Cortex of kidney (tissue), 1 donor: ENCODE measurements around the gene SLIT3.

ENCODE experiments used
- DNase-seq: peaks from one replicate; lab custom pipeline; 2025; lab: John Stamatoyannopoulos, UW

Gene SLIT3

GRCh38 chr5:169265888-169266287 is 35.1 kb downstream of the SLIT3 start:
- DNase-seq, result no peak

GRCh38 chr5:169263591-169263990 is 37.3 kb downstream of the SLIT3 start:
- no peak for DNase-seq

GRCh38 chr5:169260896-169261569 is 39.9 kb downstream of the SLIT3 start:
- no peak for DNase-seq

- no peak for DNase-seq
Measured at GRCh38 chr5:169258372-169259000, 42.5 kb downstream of the SLIT3 start.

- DNase-seq, result no peak
Measured at GRCh38 chr5:169256191-169256590, 44.7 kb downstream of the SLIT3 start.

- no peak for DNase-seq
Measured at GRCh38 chr5:169253071-169253470, 47.9 kb downstream of the SLIT3 start.

- DNase-seq, result no peak
Measured at GRCh38 chr5:169251333-169252084, 49.4 kb downstream of the SLIT3 start.

GRCh38 chr5:169250887-169251286 is 50.1 kb downstream of the SLIT3 start:
- DNase-seq, result no peak

- no peak for DNase-seq
Measured at GRCh38 chr5:169248996-169249395, 51.9 kb downstream of the SLIT3 start.

GRCh38 chr5:169248550-169248949 is 52.4 kb downstream of the SLIT3 start:
- DNase-seq, result no peak

GRCh38 chr5:169244812-169245211 is 56.1 kb downstream of the SLIT3 start:
- DNase-seq, result no peak

- DNase-seq, result no peak
Measured at GRCh38 chr5:169243651-169244422, 57.1 kb downstream of the SLIT3 start.

GRCh38 chr5:169242849-169243186 is 58.1 kb downstream of the SLIT3 start:
- no peak for DNase-seq

- no peak for DNase-seq
Measured at GRCh38 chr5:169242175-169242848, 58.6 kb downstream of the SLIT3 start.

- no peak for DNase-seq
Measured at GRCh38 chr5:169229342-169229892, 71.5 kb downstream of the SLIT3 start.

- no peak for DNase-seq
Measured at GRCh38 chr5:169226895-169227294, 74.0 kb downstream of the SLIT3 start.

GRCh38 chr5:169225830-169226356 is 75.0 kb downstream of the SLIT3 start:
- DNase-seq, result no peak

- no peak for DNase-seq
Measured at GRCh38 chr5:169223595-169223953, 77.4 kb downstream of the SLIT3 start.

- DNase-seq, result no peak
Measured at GRCh38 chr5:169222934-169223594, 77.9 kb downstream of the SLIT3 start.

GRCh38 chr5:169221519-169221918 is 79.4 kb downstream of the SLIT3 start:
- no peak for DNase-seq

- no peak for DNase-seq
Measured at GRCh38 chr5:169219961-169220360, 81.0 kb downstream of the SLIT3 start.
